ENCODE results near the gene TUBGCP2. TPM values are rescaled to one million over a fixed set of nuclear protein-coding genes. Genes with fewer than 3 reads are reported as not detected.
"Not testable (repeated sequence)": the region's sequence is repeated elsewhere in the genome, so short reads cannot be mapped to it uniquely, and the experiment has no call there.

Gene TUBGCP2
- total RNA-seq, 4 donors from 2014 or later, result 21.5 to 43.8 (median 36.5) TPM

- no peak overlapping the region for H3K27ac ChIP-seq
- intact Hi-C loops (cut with DNase I; ENCODE audit: low total_unique reads), result loop anchor here (10.0 kb wide), 1 partner anchor 199 kb away; the partner anchor contains the start of gene CYP2E1
- no peak for DNase-seq
- H3K4me1 ChIP-seq, result peaks cover 0 to 6% of the 10 kb centered on the region in 2 donors
- H3K36me3 ChIP-seq, result no peaks in the 10 kb centered on the region
- TF ChIP-seq POLR2A (IDR thresholded peaks at IDR 0.05), result no peak
- TF ChIP-seq, protein P1, sequence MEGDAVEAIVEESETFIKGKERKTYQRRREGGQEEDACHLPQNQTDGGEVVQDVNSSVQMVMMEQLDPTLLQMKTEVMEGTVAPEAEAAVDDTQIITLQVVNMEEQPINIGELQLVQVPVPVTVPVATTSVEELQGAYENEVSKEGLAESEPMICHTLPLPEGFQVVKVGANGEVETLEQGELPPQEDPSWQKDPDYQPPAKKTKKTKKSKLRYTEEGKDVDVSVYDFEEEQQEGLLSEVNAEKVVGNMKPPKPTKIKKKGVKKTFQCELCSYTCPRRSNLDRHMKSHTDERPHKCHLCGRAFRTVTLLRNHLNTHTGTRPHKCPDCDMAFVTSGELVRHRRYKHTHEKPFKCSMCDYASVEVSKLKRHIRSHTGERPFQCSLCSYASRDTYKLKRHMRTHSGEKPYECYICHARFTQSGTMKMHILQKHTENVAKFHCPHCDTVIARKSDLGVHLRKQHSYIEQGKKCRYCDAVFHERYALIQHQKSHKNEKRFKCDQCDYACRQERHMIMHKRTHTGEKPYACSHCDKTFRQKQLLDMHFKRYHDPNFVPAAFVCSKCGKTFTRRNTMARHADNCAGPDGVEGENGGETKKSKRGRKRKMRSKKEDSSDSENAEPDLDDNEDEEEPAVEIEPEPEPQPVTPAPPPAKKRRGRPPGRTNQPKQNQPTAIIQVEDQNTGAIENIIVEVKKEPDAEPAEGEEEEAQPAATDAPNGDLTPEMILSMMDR (IDR thresholded peaks at IDR 0.05 in 4 of 5, conservative IDR thresholded peaks at IDR 0.05 in 1 of 5), result no peak
- no peak for ATAC-seq
- H3K27me3 ChIP-seq, result peaks cover 52 to 74% (median 54%) of the 10 kb centered on the region in 3 donors
- in situ Hi-C loops (cut with MboI; ENCODE audit: low sequenced_read_pairs in 4 of 4), result no loop called here
- H3K4me3 ChIP-seq, result peak overlapping the region in 3 of 4 donors; percentile 36 to 44 (median 41)
- no peaks in the 10 kb centered on the region for H3K9me3 ChIP-seq
These were observed 17.0 kb upstream of the TUBGCP2 start for GRCh38 chr10:133325440-133326222.

- Histone ChIP-seq H3K36me3 (no peaks in the 10 kb centered on the region), H3K27ac (no peak overlapping the region), H3K4me1 (peaks cover 0 to 4% of the 10 kb centered on the region in 2 donors), H3K27me3 (peaks cover 54 to 77% (median 57%) of the 10 kb centered on the region in 3 donors), H3K9me3 (no peaks in the 10 kb centered on the region), H3K4me3 (peak overlapping the region in 2 of 4 donors; percentile 36 to 44)
- TF ChIP-seq POLR2A (IDR thresholded peaks at IDR 0.05), result no peak
- TF ChIP-seq, protein P1 (IDR thresholded peaks at IDR 0.05 in 4 of 5, conservative IDR thresholded peaks at IDR 0.05 in 1 of 5), result no peak
- ATAC-seq, result no peak
- DNase-seq, result no peak
- intact Hi-C loops (cut with DNase I; ENCODE audit: low total_unique reads) (loop anchor here (10.0 kb wide), 1 partner anchor 200 kb away; the partner anchor contains the start of gene CYP2E1), in situ Hi-C loops (cut with MboI; ENCODE audit: low sequenced_read_pairs in 4 of 4) (no loop called here)
These were observed 16.2 kb upstream of the TUBGCP2 start for GRCh38 chr10:133324857-133325260.

DNA sequence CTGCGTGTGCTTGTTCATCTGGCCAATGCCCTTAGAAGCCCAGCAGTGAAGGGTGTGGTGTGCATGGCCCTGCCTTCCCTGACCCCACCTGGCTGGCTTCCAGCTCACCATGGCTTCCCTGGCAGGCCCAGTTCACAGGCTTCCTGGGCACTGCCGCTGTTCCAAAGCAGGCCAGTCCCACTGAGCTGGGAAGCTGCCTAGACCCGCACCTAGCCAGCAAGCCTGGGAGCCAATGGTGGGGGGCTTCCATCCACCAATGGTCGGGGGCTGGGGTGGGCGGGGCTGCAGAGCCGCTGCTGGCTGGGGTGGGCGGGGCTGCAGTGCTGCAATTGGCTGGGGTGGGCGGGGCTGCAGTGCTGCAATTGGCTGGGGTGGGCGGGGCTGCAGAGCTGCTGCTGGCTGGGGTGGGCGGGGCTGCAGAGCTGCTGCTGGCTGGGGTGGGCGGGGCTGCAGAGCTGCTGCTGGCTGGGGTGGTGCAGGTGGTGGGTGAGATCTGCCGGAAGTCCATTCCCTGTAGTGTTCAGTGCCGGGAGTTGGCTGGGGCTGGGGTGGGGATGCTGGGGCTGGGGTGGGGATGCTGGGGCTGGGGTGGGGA, 15.6 kb upstream of the TUBGCP2 start:
- intact Hi-C loops (cut with DNase I; ENCODE audit: low total_unique reads), result loop anchor here (10.0 kb wide), 1 partner anchor 201 kb away; the partner anchor contains the start of gene CYP2E1
- peak in 1 of 2 donors; percentile 37 for DNase-seq
- no peaks in the 10 kb centered on the region for H3K36me3 ChIP-seq
- H3K9me3 ChIP-seq, result no peaks in the 10 kb centered on the region
- no peak overlapping the region for H3K27ac ChIP-seq
- peaks cover 54 to 79% (median 55%) of the 10 kb centered on the region in 3 donors for H3K27me3 ChIP-seq
- no peaks in the 10 kb centered on the region for H3K4me1 ChIP-seq
- ATAC-seq, result no peak
- no peak for TF ChIP-seq POLR2A (IDR thresholded peaks at IDR 0.05)
- TF ChIP-seq, protein P1 (IDR thresholded peaks at IDR 0.05 in 4 of 5, conservative IDR thresholded peaks at IDR 0.05 in 1 of 5), result no peak
- peak overlapping the region in 1 of 4 donors; percentile 34 for H3K4me3 ChIP-seq
- in situ Hi-C loops (cut with MboI; ENCODE audit: low sequenced_read_pairs in 4 of 4), result no loop called here

DNA sequence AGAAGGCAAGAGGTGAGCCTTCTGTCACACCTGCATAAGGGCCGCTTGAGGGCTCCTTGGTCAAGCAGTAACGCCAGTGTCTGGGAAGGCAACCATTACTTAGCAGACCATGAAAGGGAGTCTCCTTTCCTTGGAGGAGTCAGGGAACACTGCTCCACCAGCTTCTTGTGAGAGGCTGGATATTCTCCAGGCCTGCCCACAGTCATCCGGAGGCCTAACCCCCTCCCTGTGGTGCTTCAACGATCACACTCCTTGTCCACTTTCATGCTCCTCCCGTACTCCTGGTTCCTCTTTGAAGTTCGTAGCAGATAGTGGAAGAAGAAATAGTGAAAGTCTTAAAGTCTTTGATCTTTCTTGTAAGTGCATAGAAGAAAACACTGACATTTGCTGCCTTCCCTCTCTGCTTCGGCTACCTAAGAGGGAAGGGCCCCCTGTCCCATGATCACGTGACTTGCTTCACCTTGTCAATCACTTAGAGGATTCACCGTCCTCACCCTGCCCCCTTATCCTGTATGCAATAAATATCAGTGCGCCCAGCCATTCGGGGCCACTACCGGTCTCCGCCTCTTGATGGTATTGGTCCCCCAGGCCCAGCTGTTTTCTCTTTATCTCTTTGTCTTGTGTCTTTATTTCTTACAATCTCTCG, 13.5 kb upstream of the TUBGCP2 start:
- DNase-seq; H3K27ac ChIP-seq; H3K9me3 ChIP-seq; in situ Hi-C loops (cut with MboI; ENCODE audit: low sequenced_read_pairs in 4 of 4); H3K36me3 ChIP-seq; H3K4me3 ChIP-seq; ATAC-seq; H3K4me1 ChIP-seq: not testable (repeated sequence)
- peaks cover 38 to 68% (median 43%) of the 10 kb centered on the region in 3 donors for H3K27me3 ChIP-seq
- intact Hi-C loops (cut with DNase I; ENCODE audit: low total_unique reads), result loop anchor here (10.0 kb wide), 1 partner anchor 203 kb away; the partner anchor contains the start of gene CYP2E1

DNA sequence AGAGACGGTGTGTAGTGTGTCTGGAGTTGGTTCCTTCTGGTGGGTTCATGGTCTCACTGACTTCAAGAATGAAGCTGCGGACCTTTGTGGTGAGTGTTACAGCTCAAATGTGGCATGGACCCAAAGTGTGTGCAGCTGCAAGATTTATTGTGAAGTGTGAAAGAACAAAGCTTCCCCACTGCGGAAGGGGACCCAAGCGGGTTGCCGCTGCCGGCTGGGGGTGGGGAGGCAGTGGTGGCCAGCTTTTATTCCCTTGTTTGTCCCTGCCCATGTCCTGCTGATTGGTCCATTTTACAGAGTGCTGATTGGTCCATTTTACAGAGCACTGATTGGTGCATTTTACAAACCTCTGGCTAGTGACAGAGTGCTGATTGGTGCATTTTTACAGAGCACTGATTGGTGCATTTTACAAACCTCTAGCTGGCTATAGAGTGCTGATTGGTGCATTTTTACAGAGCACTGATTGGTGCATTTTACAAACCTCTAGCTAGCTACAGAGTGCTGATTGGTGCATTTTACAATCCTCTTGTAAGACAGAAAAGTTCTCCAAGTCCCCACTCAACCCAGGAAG, 12.3 kb upstream of the TUBGCP2 start:
- H3K27ac ChIP-seq; H3K4me3 ChIP-seq; H3K4me1 ChIP-seq; in situ Hi-C loops (cut with MboI; ENCODE audit: low sequenced_read_pairs in 4 of 4); H3K36me3 ChIP-seq; H3K9me3 ChIP-seq; DNase-seq; ATAC-seq: not testable (repeated sequence)
- H3K27me3 ChIP-seq, result peaks cover 25 to 55% (median 31%) of the 10 kb centered on the region in 3 donors
- intact Hi-C loops (cut with DNase I; ENCODE audit: low total_unique reads), result loop anchor here (10.0 kb wide), 1 partner anchor 204 kb away; the partner anchor contains the start of gene CYP2E1

All from gastrocnemius medialis (tissue), 4 donors.